HEK293 (cell line): ENCODE data around the gene FGFRL1.

Source experiments
- CTCF ChIA-PET: fragments of 350-600 bp; formaldehyde crosslinking; extraction: SDS; loops from one replicate; lab custom pipeline; 2021; ENCODE audit warnings: antibody characterized with exemption; lab: Yijun Ruan, JAX
- POLR2A ChIA-PET: fragments of 300-600 bp; formaldehyde crosslinking; extraction: SDS; loops from one replicate; lab custom pipeline; 2020; ENCODE audit warnings: antibody characterized with exemption, inconsistent platforms; lab: Yijun Ruan, JAX
- H3K27ac ChIP-seq: fragments of 200-500 bp; sonication (Bioruptor generic); 2 replicates; pipeline ENCODE4 v1.5.1; 2014; ENCODE audit warnings: low read depth, low read length, control low read depth, inconsistent platforms; ENCODE audit errors: extremely low read depth
- H3K36me3 ChIP-seq, 2 experiments: fragments of 200-500 bp in 1 of 2; sonication (Bioruptor generic) in 1 of 2; 1 replicate in 1 of 2; 2 replicates in 1 of 2; pipeline ENCODE4 v1.5.1; 2014 to 2017; ENCODE audit warnings: inconsistent platforms in 2 of 2, low read length in 2 of 2; ENCODE audit not compliant: control insufficient read depth in 2 of 2, insufficient read depth in 1 of 2
- H3K4me1 ChIP-seq: fragments of 200-500 bp; sonication (Bioruptor generic); 2 replicates; pipeline ENCODE4 v1.5.1; 2014; ENCODE audit warnings: mild to moderate bottlenecking, low read length, inconsistent platforms; ENCODE audit not compliant: control insufficient read depth, insufficient read depth
- H3K4me3 ChIP-seq: 2 replicates; pipeline ENCODE4 v1.5.1; 2011; ENCODE audit warnings: low read depth, mild to moderate bottlenecking, control low read depth, low read length, moderate library complexity
- H3K9me3 ChIP-seq: fragments of 200-500 bp; sonication (Bioruptor generic); 2 replicates; pipeline ENCODE4 v1.5.1; 2014; ENCODE audit warnings: low read depth, low read length, inconsistent platforms; ENCODE audit not compliant: control insufficient read depth, insufficient read depth
- EGR2 ChIP-seq: fragments of 450-650 bp; formaldehyde crosslinking; IDR thresholded peaks from 2 replicates; pipeline ENCODE4 v1.5.1; 2016; ENCODE audit warnings: low read depth, missing biosample characterization, missing genetic modification characterization
- KLF16 ChIP-seq: fragments of 450-650 bp; formaldehyde crosslinking; IDR thresholded peaks from 2 replicates; pipeline ENCODE4 v1.5.1; 2017; ENCODE audit warnings: missing biosample characterization, missing genetic modification characterization
- KLF8 ChIP-seq: fragments of 450-650 bp; formaldehyde crosslinking; IDR thresholded peaks from 2 replicates; pipeline ENCODE4 v1.5.1; 2016; ENCODE audit warnings: missing biosample characterization, missing genetic modification characterization
- SP3 ChIP-seq: fragments of 450-650 bp; formaldehyde crosslinking; IDR thresholded peaks from 2 replicates; pipeline ENCODE4 v1.5.1; 2016; ENCODE audit warnings: missing biosample characterization, missing genetic modification characterization
- ZBTB21 ChIP-seq: fragments of 450-650 bp; formaldehyde crosslinking; IDR thresholded peaks from 2 replicates; pipeline ENCODE4 v1.5.1; 2017; ENCODE audit warnings: missing biosample characterization, missing genetic modification characterization
- ZBTB8A ChIP-seq: fragments of 450-650 bp; formaldehyde crosslinking; IDR thresholded peaks from 2 replicates; pipeline ENCODE4 v1.5.1; 2016; ENCODE audit warnings: missing biosample characterization, missing genetic modification characterization
- ZFHX2 ChIP-seq: fragments of 450-650 bp; formaldehyde crosslinking; conservative IDR thresholded peaks from 2 replicates; pipeline ENCODE4 v1.5.1; 2016; ENCODE audit warnings: missing biosample characterization, missing genetic modification characterization
- ZFP69B ChIP-seq: fragments of 450-650 bp; formaldehyde crosslinking; IDR thresholded peaks from 2 replicates; pipeline ENCODE4 v1.5.1; 2016; ENCODE audit warnings: missing biosample characterization, missing genetic modification characterization
- ZNF19 ChIP-seq: fragments of 450-650 bp; formaldehyde crosslinking; IDR thresholded peaks from 2 replicates; pipeline ENCODE4; 2016; ENCODE audit warnings: missing biosample characterization, missing genetic modification characterization, low read depth
- ZNF211 ChIP-seq: fragments of 450-650 bp; formaldehyde crosslinking; IDR thresholded peaks from 2 replicates; pipeline ENCODE4 v1.5.1; 2016; ENCODE audit warnings: low read depth, missing biosample characterization, missing genetic modification characterization
- ZNF311 ChIP-seq: fragments of 450-650 bp; formaldehyde crosslinking; IDR thresholded peaks from 2 replicates; pipeline ENCODE4 v1.5.1; 2017; ENCODE audit warnings: missing biosample characterization, missing genetic modification characterization, borderline replicate concordance
- ZNF335 ChIP-seq: fragments of 450-650 bp; formaldehyde crosslinking; conservative IDR thresholded peaks from 2 replicates; pipeline ENCODE4 v1.5.1; 2016; ENCODE audit warnings: missing biosample characterization, missing genetic modification characterization
- ZNF350 ChIP-seq: fragments of 450-650 bp; formaldehyde crosslinking; IDR thresholded peaks from 2 replicates; pipeline ENCODE4 v1.5.0; 2017; ENCODE audit warnings: missing biosample characterization, mild to moderate bottlenecking, missing genetic modification characterization
- ZNF558 ChIP-seq: fragments of 450-650 bp; formaldehyde crosslinking; IDR thresholded peaks from 2 replicates; pipeline ENCODE4 v1.5.1; 2016; ENCODE audit warnings: missing biosample characterization, missing genetic modification characterization
- ZNF571 ChIP-seq: fragments of 450-650 bp; formaldehyde crosslinking; IDR thresholded peaks from 2 replicates; pipeline ENCODE4 v1.5.0; 2017; ENCODE audit warnings: missing biosample characterization, missing genetic modification characterization
- ZNF629 ChIP-seq: fragments of 450-650 bp; formaldehyde crosslinking; IDR thresholded peaks from 2 replicates; pipeline ENCODE4 v1.5.1; 2017; ENCODE audit warnings: missing biosample characterization, missing genetic modification characterization
- ZNF660 ChIP-seq: fragments of 450-650 bp; IDR thresholded peaks from 2 replicates; pipeline ENCODE4 v1.5.1; 2018; ENCODE audit warnings: missing biosample characterization, mild to moderate bottlenecking, missing genetic modification characterization
- ZNF747 ChIP-seq: fragments of 450-650 bp; formaldehyde crosslinking; IDR thresholded peaks from 2 replicates; pipeline ENCODE4 v1.5.1; 2016; ENCODE audit warnings: missing biosample characterization, missing genetic modification characterization
- TF ChIP-seq, protein P1 (sequence below): fragments of 450-650 bp; formaldehyde crosslinking; conservative IDR thresholded peaks from 2 replicates; pipeline ENCODE4 v1.5.1; 2016; ENCODE audit warnings: low read depth, missing biosample characterization, missing genetic modification characterization
- TF ChIP-seq, protein P2 (sequence below): fragments of 450-650 bp; formaldehyde crosslinking; IDR thresholded peaks from 2 replicates; pipeline ENCODE4 v1.5.1; 2016; ENCODE audit warnings: missing biosample characterization, missing genetic modification characterization
- TF ChIP-seq, protein P3 (sequence below): fragments of 450-650 bp; formaldehyde crosslinking; IDR thresholded peaks from 2 replicates; pipeline ENCODE4 v1.5.1; 2016; ENCODE audit warnings: missing biosample characterization, missing genetic modification characterization
- TF ChIP-seq, protein P4 (sequence below): fragments of 450-650 bp; formaldehyde crosslinking; IDR thresholded peaks from 2 replicates; pipeline ENCODE4 v1.5.1; 2016; ENCODE audit warnings: missing biosample characterization, missing genetic modification characterization

FGFRL1 gene

DNA sequence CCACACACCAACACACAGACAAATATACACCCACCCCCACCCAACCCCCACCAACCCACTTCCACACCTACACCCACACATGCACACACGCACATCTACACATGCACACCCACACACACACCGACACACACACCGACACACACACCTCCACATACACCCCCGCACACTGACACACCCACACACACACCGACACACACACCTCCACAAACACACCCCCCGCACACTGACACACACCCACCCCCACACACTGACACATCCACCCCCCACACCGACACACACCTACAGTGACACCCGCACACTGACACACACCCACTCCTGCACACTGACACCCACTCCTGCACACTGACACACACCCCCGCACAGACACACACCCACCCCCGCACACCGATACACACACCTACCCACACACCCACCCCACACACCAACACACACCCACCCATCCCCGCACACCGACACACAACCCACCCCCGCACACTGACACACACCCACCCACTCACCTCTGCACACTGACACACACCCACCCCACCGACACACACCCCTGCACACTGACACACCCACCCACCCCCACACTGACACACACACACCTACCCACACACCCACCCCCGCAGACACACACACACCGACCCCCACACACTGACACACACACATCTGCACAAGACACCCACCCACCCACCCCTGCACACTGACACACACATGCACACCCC lies 31.1 kb downstream of the FGFRL1 start (continued):
- TF ChIP-seq, protein P1, sequence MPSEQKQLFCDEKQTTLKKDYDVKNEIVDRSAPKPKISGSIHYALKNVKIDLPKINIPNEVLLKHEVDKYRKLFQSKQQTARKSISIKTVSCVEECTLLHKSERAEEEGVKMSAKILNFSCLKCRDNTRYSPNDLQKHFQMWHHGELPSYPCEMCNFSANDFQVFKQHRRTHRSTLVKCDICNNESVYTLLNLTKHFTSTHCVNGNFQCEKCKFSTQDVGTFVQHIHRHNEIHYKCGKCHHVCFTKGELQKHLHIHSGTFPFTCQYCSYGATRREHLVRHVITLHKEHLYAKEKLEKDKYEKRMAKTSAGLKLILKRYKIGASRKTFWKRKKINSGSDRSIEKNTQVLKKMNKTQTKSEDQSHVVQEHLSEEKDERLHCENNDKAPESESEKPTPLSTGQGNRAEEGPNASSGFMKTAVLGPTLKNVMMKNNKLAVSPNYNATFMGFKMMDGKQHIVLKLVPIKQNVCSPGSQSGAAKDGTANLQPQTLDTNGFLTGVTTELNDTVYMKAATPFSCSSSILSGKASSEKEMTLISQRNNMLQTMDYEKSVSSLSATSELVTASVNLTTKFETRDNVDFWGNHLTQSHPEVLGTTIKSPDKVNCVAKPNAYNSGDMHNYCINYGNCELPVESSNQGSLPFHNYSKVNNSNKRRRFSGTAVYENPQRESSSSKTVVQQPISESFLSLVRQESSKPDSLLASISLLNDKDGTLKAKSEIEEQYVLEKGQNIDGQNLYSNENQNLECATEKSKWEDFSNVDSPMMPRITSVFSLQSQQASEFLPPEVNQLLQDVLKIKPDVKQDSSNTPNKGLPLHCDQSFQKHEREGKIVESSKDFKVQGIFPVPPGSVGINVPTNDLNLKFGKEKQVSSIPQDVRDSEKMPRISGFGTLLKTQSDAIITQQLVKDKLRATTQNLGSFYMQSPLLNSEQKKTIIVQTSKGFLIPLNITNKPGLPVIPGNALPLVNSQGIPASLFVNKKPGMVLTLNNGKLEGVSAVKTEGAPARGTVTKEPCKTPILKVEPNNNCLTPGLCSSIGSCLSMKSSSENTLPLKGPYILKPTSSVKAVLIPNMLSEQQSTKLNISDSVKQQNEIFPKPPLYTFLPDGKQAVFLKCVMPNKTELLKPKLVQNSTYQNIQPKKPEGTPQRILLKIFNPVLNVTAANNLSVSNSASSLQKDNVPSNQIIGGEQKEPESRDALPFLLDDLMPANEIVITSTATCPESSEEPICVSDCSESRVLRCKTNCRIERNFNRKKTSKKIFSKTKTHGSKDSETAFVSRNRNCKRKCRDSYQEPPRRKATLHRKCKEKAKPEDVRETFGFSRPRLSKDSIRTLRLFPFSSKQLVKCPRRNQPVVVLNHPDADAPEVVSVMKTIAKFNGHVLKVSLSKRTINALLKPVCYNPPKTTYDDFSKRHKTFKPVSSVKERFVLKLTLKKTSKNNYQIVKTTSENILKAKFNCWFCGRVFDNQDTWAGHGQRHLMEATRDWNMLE (tag by site-specific recombination) = no peak
- no peak for TF ChIP-seq ZFP69B
- no peak for TF ChIP-seq ZNF350 (tag by site-specific recombination)
- TF ChIP-seq ZNF571 (tag by site-specific recombination) = no peak
- peak; percentile 95 for TF ChIP-seq EGR2 (tag by site-specific recombination)

DNA sequence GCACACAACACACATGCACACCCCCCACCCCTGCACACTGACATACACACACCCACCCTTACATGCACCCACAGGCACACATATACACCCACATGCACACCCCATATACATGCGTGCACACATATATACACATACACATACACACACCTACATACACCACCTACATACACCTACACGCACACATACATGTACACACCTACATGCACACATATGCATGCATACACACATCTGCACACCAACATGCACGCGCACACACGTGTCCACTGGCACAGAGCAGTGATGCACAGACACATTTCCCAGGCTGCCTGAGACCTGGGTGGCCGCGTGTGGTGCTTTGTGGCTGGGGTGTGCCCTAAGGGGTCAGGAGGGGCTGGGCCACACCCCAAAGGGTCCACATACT lies 31.7 kb downstream of the FGFRL1 start:
- ChIA-PET CTCF (no interaction called here), POLR2A (no interaction called here)
- TF ChIP-seq ZNF747 (tag by site-specific recombination) (no peak), EGR2 (tag by site-specific recombination) (peak; percentile 61; the same call in 1 of the 2 replicates), ZFHX2 (tag by site-specific recombination) (peak; percentile 53)
- Histone ChIP-seq H3K36me3 (no peaks in the 10 kb centered on the region), H3K4me3 (no peak overlapping the region), H3K4me1 (no peaks in the 10 kb centered on the region; the same call in 1 of the 2 replicates), H3K27ac (no peak overlapping the region), H3K9me3 (no peaks in the 10 kb centered on the region)

DNA sequence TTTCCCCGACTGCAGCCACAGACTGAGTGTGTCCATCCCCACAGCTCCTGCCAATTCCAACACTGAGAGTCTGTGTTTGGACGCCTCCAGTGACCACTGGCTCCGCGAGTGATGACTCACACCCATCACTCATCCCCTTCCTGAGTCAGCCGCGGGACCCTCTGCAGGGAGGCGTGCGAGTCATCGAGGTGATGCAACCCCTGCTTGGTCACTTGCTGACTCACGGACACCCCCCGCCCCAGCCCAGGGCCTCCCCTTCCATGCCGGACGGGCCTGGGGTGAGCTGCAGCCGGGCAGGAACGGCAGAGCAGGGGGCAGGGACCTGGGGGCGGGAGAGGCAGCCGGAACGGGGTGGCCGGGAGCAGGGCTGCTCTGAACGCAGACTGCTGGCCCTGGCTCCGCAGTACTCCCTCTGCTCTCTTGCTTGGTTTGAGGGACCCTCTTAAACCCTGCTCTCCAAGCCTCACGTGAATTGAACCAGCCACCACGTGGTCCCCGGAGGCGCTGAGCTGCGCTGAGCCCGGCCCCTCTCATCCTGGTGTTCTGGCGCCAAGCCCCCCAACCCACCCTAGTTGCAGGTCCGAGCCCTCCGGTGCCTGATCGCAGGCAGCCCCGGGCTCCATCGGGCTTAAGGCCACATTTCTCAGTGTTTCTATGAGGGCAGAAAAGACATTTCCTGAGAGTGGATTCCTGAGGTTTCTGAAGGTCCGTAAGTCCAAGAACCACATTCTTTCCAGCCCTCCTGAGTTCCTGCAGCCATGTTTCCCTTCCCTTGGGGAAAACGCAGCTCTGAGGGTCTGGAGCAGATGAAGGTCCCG lies 32.4 kb downstream of the FGFRL1 start:
- POLR2A ChIA-PET = no interaction called here
- Histone ChIP-seq H3K4me3 (no peak overlapping the region), H3K9me3 (no peaks in the 10 kb centered on the region), H3K36me3 (no peaks in the 10 kb centered on the region), H3K4me1 (no peaks in the 10 kb centered on the region; the same call in 1 of the 2 replicates), H3K27ac (no peak overlapping the region)
- CTCF ChIA-PET = interaction anchor here (1.0 kb wide), 1 partner anchor 34 kb away, joined by 3 read pairs; no protein-coding TSS in a partner anchor
- TF ChIP-seq, protein P2, sequence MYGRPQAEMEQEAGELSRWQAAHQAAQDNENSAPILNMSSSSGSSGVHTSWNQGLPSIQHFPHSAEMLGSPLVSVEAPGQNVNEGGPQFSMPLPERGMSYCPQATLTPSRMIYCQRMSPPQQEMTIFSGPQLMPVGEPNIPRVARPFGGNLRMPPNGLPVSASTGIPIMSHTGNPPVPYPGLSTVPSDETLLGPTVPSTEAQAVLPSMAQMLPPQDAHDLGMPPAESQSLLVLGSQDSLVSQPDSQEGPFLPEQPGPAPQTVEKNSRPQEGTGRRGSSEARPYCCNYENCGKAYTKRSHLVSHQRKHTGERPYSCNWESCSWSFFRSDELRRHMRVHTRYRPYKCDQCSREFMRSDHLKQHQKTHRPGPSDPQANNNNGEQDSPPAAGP (tag by site-specific recombination) = peak; percentile 98
- TF ChIP-seq, protein P3, sequence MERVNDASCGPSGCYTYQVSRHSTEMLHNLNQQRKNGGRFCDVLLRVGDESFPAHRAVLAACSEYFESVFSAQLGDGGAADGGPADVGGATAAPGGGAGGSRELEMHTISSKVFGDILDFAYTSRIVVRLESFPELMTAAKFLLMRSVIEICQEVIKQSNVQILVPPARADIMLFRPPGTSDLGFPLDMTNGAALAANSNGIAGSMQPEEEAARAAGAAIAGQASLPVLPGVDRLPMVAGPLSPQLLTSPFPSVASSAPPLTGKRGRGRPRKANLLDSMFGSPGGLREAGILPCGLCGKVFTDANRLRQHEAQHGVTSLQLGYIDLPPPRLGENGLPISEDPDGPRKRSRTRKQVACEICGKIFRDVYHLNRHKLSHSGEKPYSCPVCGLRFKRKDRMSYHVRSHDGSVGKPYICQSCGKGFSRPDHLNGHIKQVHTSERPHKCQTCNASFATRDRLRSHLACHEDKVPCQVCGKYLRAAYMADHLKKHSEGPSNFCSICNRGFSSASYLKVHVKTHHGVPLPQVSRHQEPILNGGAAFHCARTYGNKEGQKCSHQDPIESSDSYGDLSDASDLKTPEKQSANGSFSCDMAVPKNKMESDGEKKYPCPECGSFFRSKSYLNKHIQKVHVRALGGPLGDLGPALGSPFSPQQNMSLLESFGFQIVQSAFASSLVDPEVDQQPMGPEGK (tag by site-specific recombination) = peak; percentile 96
- TF ChIP-seq ZNF19 (tag by site-specific recombination) (no peak), ZBTB8A (tag by site-specific recombination) (peak; percentile 39; the same call in 1 of the 2 replicates), ZNF629 (peak; percentile 95), KLF16 (tag by site-specific recombination) (peak; percentile 81), KLF8 (tag by site-specific recombination) (peak; percentile 64; the same call in 1 of the 2 replicates), ZNF311 (tag by site-specific recombination) (no peak), ZNF558 (tag by site-specific recombination) (peak; percentile 70; the same call in 1 of the 2 replicates), SP3 (peak; percentile 37), ZNF335 (tag by site-specific recombination) (peak; percentile 71), ZNF211 (tag by site-specific recombination) (no peak), ZBTB21 (tag by site-specific recombination) (peak; percentile 89), ZNF660 (peak; percentile 55)
- TF ChIP-seq, protein P4, sequence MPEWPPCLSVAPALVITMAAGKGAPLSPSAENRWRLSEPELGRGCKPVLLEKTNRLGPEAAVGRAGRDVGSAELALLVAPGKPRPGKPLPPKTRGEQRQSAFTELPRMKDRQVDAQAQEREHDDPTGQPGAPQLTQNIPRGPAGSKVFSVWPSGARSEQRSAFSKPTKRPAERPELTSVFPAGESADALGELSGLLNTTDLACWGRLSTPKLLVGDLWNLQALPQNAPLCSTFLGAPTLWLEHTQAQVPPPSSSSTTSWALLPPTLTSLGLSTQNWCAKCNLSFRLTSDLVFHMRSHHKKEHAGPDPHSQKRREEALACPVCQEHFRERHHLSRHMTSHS (tag by site-specific recombination) = 0 out of 2 replicates have a peak, but pooled peaks have one; percentile 46
